Stimulated activated CD8-positive, alpha-beta memory T cell treated with anti-CD3 and anti-CD28 coated beads, Interleukin-15, amount 100 ng/mL, for 24 hours (primary cell): Measurements from ENCODE around the gene GPR152.
A peak's percentile ranks its signal among the peaks of the same experiment; 100 is the strongest.

Source experiments
- DNase-seq: peaks from one replicate; pipeline ENCODE4 v3.0.0-alpha.2; 2020; ENCODE audit warnings: low read depth

Gene GPR152

GRCh38 chr11:67423891-67424613 is 28.5 kb downstream of the GPR152 start:
- no peak for DNase-seq

- no peak for DNase-seq
These were observed 29.1 kb downstream of the GPR152 start for GRCh38 chr11:67423466-67423865.

- DNase-seq, result no peak
These were observed 29.6 kb downstream of the GPR152 start for GRCh38 chr11:67422891-67423290.

GRCh38 chr11:67421430-67422031 is 31.0 kb downstream of the GPR152 start:
- DNase-seq, result no peak

GRCh38 chr11:67420646-67421429 is 31.7 kb downstream of the GPR152 start:
- DNase-seq, result peak; percentile 98

- no peak for DNase-seq
These were observed 32.3 kb downstream of the GPR152 start for GRCh38 chr11:67420147-67420645.

- DNase-seq, result no peak
These were observed 33.0 kb downstream of the GPR152 start for GRCh38 chr11:67419325-67420049.

- DNase-seq, result no peak
These were observed 33.9 kb downstream of the GPR152 start for GRCh38 chr11:67418476-67419281.

- DNase-seq, result no peak
These were observed 35.1 kb downstream of the GPR152 start for GRCh38 chr11:67417425-67417824.

- DNase-seq, result no peak
These were observed 35.9 kb downstream of the GPR152 start for GRCh38 chr11:67416416-67417335.

- no peak for DNase-seq
These were observed 36.8 kb downstream of the GPR152 start, which contains the start of gene CARNS1 for GRCh38 chr11:67415501-67416304. TSS of gene CARNS1 (plus strand) at chr11:67415678. CDS start at chr11:67416200, 522 bp downstream.

GRCh38 chr11:67413266-67413849 is 39.2 kb downstream of the GPR152 start:
- no peak for DNase-seq

- no peak for DNase-seq
These were observed 39.9 kb downstream of the GPR152 start for GRCh38 chr11:67412495-67413179.

GRCh38 chr11:67411785-67412152 is 40.8 kb downstream of the GPR152 start:
- DNase-seq, result no peak

- DNase-seq, result no peak
These were observed 41.3 kb downstream of the GPR152 start for GRCh38 chr11:67410984-67411784.

- DNase-seq, result no peak
These were observed 42.1 kb downstream of the GPR152 start for GRCh38 chr11:67410369-67410831.

GRCh38 chr11:67409781-67410368 is 42.7 kb downstream of the GPR152 start:
- DNase-seq, result no peak
